ENCODE data around the gene CASTOR2.
A peak's percentile ranks its signal among the peaks of the same experiment; 100 is the strongest.

The CASTOR2 gene

GRCh38 chr7:75042286-75042685 is 77.8 kb downstream of the CASTOR2 start:
- H3K27ac ChIP-seq (replicated peaks; ENCODE audit: low read length) = no peak overlapping the region
- H3K4ac ChIP-seq (ENCODE audit: low read length) = no peak overlapping the region
- no peak overlapping the region for H2AK5ac ChIP-seq (ENCODE audit: low read depth, low read length)
- H2BK12ac ChIP-seq (ENCODE audit: low read length) = no peak overlapping the region
- no peak overlapping the region for H3K23ac ChIP-seq (ENCODE audit: low read depth, low read length, poor library complexity)
- H3K9me3 ChIP-seq (replicated peaks in 1 of 2; ENCODE audit: control insufficient read depth in 2 of 2, insufficient read depth in 1 of 2, low read depth in 1 of 2, low read length in 2 of 2) = no peaks in the 10 kb centered on the region
- no peak overlapping the region for H2AFZ ChIP-seq (ENCODE audit: low read length)
- H3K18ac ChIP-seq (ENCODE audit: low read length) = no peak overlapping the region
- no peak overlapping the region for H3K4me3 ChIP-seq (ENCODE audit: low read length in 2 of 2)
- H3K4me1 ChIP-seq (ENCODE audit: control insufficient read depth in 2 of 2, insufficient read depth in 1 of 2, low read depth in 1 of 2, low read length in 2 of 2) = peaks cover 0 to 3% of the 10 kb centered on the region in 2 donors
- H2BK5ac ChIP-seq (ENCODE audit: low read length) = no peak overlapping the region
- no peak overlapping the region for H3K4me2 ChIP-seq (ENCODE audit: insufficient read depth, low read length, poor library complexity, severe bottlenecking)
- peaks cover 22 to 46% of the 10 kb centered on the region in 2 donors for H3K36me3 ChIP-seq (replicated peaks in 1 of 2; ENCODE audit: control insufficient read depth in 2 of 2, insufficient read depth in 2 of 2, low read length in 2 of 2)
- no peak overlapping the region for H4K91ac ChIP-seq (ENCODE audit: low read depth, low read length, poor library complexity)
- H3K14ac ChIP-seq (ENCODE audit: low read length) = no peak overlapping the region
- WGBS, 2 donors (ENCODE audit: extremely low coverage in 2 of 2, insufficient read length in 2 of 2, insufficient replicate concordance in 1 of 2) = no CpG with 5 or more reads among the region's 19 CpGs
- H3K27me3 ChIP-seq (ENCODE audit: control insufficient read depth in 3 of 3, insufficient read depth in 3 of 3, low read depth in 1 of 3, low read length in 3 of 3) = no peaks in the 10 kb centered on the region
- no peak overlapping the region for H2BK15ac ChIP-seq (ENCODE audit: low read length)
- no peak for DNase-seq (ENCODE audit: low spot score)
- H4K8ac ChIP-seq (ENCODE audit: low read depth, low read length) = peak overlapping the region; percentile 92
- H2BK120ac ChIP-seq (ENCODE audit: low read depth, low read length) = no peak overlapping the region
- no peak overlapping the region for H3K9ac ChIP-seq (ENCODE audit: low read depth, low read length, poor library complexity)
- peaks cover 5% of the 10 kb centered on the region for H3K79me1 ChIP-seq (ENCODE audit: low read depth, low read length)

- no peak overlapping the region for H2BK12ac ChIP-seq (ENCODE audit: low read length)
- H3K27ac ChIP-seq (replicated peaks; ENCODE audit: low read length) = no peak overlapping the region
- H2AK5ac ChIP-seq (ENCODE audit: low read depth, low read length) = no peak overlapping the region
- no peak overlapping the region for H2BK120ac ChIP-seq (ENCODE audit: low read depth, low read length)
- DNase-seq (ENCODE audit: low spot score) = no peak
- no peak overlapping the region for H2AFZ ChIP-seq (ENCODE audit: low read length)
- H3K18ac ChIP-seq (ENCODE audit: low read length) = peak overlapping the region; percentile 52
- peaks cover 5% of the 10 kb centered on the region for H3K79me1 ChIP-seq (ENCODE audit: low read depth, low read length)
- peak overlapping the region; percentile 63 for H3K14ac ChIP-seq (ENCODE audit: low read length)
- no peak overlapping the region for H3K9ac ChIP-seq (ENCODE audit: low read depth, low read length, poor library complexity)
- no peaks in the 10 kb centered on the region for H3K9me3 ChIP-seq (replicated peaks in 1 of 2; ENCODE audit: control insufficient read depth in 2 of 2, insufficient read depth in 1 of 2, low read depth in 1 of 2, low read length in 2 of 2)
- no peak overlapping the region for H3K4me2 ChIP-seq (ENCODE audit: insufficient read depth, low read length, poor library complexity, severe bottlenecking)
- peaks cover 22 to 48% of the 10 kb centered on the region in 2 donors for H3K36me3 ChIP-seq (replicated peaks in 1 of 2; ENCODE audit: control insufficient read depth in 2 of 2, insufficient read depth in 2 of 2, low read length in 2 of 2)
- peak overlapping the region in 1 of 2 donors; percentile 9 for H3K4me3 ChIP-seq (ENCODE audit: low read length in 2 of 2)
- H2BK5ac ChIP-seq (ENCODE audit: low read length) = no peak overlapping the region
- no peaks in the 10 kb centered on the region for H3K27me3 ChIP-seq (ENCODE audit: control insufficient read depth in 3 of 3, insufficient read depth in 3 of 3, low read depth in 1 of 3, low read length in 3 of 3)
- no CpG with 5 or more reads among the region's 28 CpGs for WGBS, 2 donors (ENCODE audit: extremely low coverage in 2 of 2, insufficient read length in 2 of 2, insufficient replicate concordance in 1 of 2)
- no peak overlapping the region for H2BK15ac ChIP-seq (ENCODE audit: low read length)
- H4K91ac ChIP-seq (ENCODE audit: low read depth, low read length, poor library complexity) = no peak overlapping the region
- H3K4ac ChIP-seq (ENCODE audit: low read length) = peak overlapping the region; percentile 11
- peak overlapping the region; percentile 6 for H3K23ac ChIP-seq (ENCODE audit: low read depth, low read length, poor library complexity)
- peaks cover 0 to 3% of the 10 kb centered on the region in 2 donors for H3K4me1 ChIP-seq (ENCODE audit: control insufficient read depth in 2 of 2, insufficient read depth in 1 of 2, low read depth in 1 of 2, low read length in 2 of 2)
- no peak overlapping the region for H4K8ac ChIP-seq (ENCODE audit: low read depth, low read length)
Observed at GRCh38 chr7:75042831-75043703, 78.6 kb downstream of the CASTOR2 start.

GRCh38 chr7:75045881-75046280 is 81.4 kb downstream of the CASTOR2 start:
- Histone ChIP-seq H4K8ac (ENCODE audit: low read depth, low read length) (no peak overlapping the region), H2AK5ac (ENCODE audit: low read depth, low read length) (no peak overlapping the region)

More at GRCh38 chr7:75045881-75046280, 81.4 kb downstream of the CASTOR2 start:
- no peaks in the 10 kb centered on the region for H3K4me1 ChIP-seq (ENCODE audit: control insufficient read depth in 2 of 2, insufficient read depth in 1 of 2, low read depth in 1 of 2, low read length in 2 of 2)
- H3K4me2 ChIP-seq (ENCODE audit: insufficient read depth, low read length, poor library complexity, severe bottlenecking) = no peak overlapping the region
- no peak overlapping the region for H2BK12ac ChIP-seq (ENCODE audit: low read length)
- H2AFZ ChIP-seq (ENCODE audit: low read length) = no peak overlapping the region
- H3K14ac ChIP-seq (ENCODE audit: low read length) = no peak overlapping the region
- no peak overlapping the region for H3K4ac ChIP-seq (ENCODE audit: low read length)
- H3K23ac ChIP-seq (ENCODE audit: low read depth, low read length, poor library complexity) = no peak overlapping the region
- peaks cover 29 to 76% of the 10 kb centered on the region in 2 donors for H3K36me3 ChIP-seq (replicated peaks in 1 of 2; ENCODE audit: control insufficient read depth in 2 of 2, insufficient read depth in 2 of 2, low read length in 2 of 2)
- no peak overlapping the region for H3K18ac ChIP-seq (ENCODE audit: low read length)
- H3K79me1 ChIP-seq (ENCODE audit: low read depth, low read length) = peaks cover 8% of the 10 kb centered on the region
- H2BK15ac ChIP-seq (ENCODE audit: low read length) = no peak overlapping the region
- H2BK5ac ChIP-seq (ENCODE audit: low read length) = no peak overlapping the region
- no peak overlapping the region for H3K9ac ChIP-seq (ENCODE audit: low read depth, low read length, poor library complexity)
- DNase-seq (ENCODE audit: low spot score) = no peak
- no CpG with 5 or more reads among the region's 14 CpGs for WGBS, 2 donors (ENCODE audit: extremely low coverage in 2 of 2, insufficient read length in 2 of 2, insufficient replicate concordance in 1 of 2)
- no peak overlapping the region for H3K27ac ChIP-seq (replicated peaks; ENCODE audit: low read length)
- peak overlapping the region in 1 of 2 donors; percentile 16 for H3K4me3 ChIP-seq (ENCODE audit: low read length in 2 of 2)
- H2BK120ac ChIP-seq (ENCODE audit: low read depth, low read length) = no peak overlapping the region
- no peaks in the 10 kb centered on the region for H3K9me3 ChIP-seq (replicated peaks in 1 of 2; ENCODE audit: control insufficient read depth in 2 of 2, insufficient read depth in 1 of 2, low read depth in 1 of 2, low read length in 2 of 2)
- H4K91ac ChIP-seq (ENCODE audit: low read depth, low read length, poor library complexity) = no peak overlapping the region
- no peaks in the 10 kb centered on the region for H3K27me3 ChIP-seq (ENCODE audit: control insufficient read depth in 3 of 3, insufficient read depth in 3 of 3, low read depth in 1 of 3, low read length in 3 of 3)

Measured in neuronal stem cell (in vitro differentiated cells).